Fibroblast of peridontal ligament (primary cell): ENCODE data around the gene MAN2B2.
A peak's percentile ranks its signal among the peaks of the same experiment; 100 is the strongest.

Source experiments
- DNase-seq: peaks from one replicate; pipeline ENCODE4 v3.0.0-alpha.2; 2010; ENCODE audit errors: extremely low read depth

The MAN2B2 gene

GRCh38 chr4:6567218-6567617 lies 7.8 kb upstream of the MAN2B2 start:
- no peak for DNase-seq

DNA sequence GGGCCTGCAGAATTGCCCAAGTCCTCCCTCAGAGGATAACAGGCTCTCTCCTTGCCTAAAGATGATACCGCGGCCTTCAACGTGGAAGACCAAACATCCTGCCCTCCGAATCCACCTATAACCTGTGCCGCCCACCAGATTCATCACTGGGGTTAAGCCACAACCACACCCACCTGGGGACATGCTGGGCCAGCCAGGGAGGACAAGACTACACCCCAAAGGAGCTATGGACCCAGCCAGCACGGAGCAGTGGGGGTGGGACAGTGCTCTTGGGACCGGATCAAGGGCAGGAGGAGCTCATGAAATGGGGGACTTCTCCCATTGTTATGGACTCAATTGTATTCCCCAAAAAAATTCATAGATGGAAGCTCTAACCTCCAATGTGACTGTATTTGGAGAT lies 6.8 kb upstream of the MAN2B2 start:
- DNase-seq: no peak

- peak; percentile 38 for DNase-seq
Measured at GRCh38 chr4:6568689-6569332, 6.2 kb upstream of the MAN2B2 start.

DNA sequence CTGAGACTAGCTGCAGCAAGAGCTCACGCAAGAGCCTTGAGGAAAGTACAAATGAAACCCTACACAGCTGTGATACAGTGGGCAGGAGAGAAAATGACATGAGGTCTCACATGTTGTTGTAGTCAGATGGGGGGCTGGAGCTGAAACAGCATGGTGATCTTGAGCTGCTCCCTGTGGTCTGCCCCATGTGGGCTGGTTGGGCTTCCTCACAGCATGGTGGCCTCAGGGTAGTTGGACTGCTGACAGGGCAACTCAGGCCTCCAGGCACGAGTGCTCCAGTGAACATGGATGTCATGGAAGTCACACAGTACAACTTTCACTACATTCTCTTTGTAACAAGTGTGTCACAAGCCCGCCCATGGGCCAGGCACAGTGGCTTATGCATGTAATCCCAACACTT lies 3.4 kb upstream of the MAN2B2 start:
- DNase-seq: no peak

GRCh38 chr4:6573551-6573950 lies 1.4 kb upstream of the MAN2B2 start:
- DNase-seq: no peak

GRCh38 chr4:6573986-6574746 lies 823 bp upstream of the MAN2B2 start:
- DNase-seq: no peak

DNA sequence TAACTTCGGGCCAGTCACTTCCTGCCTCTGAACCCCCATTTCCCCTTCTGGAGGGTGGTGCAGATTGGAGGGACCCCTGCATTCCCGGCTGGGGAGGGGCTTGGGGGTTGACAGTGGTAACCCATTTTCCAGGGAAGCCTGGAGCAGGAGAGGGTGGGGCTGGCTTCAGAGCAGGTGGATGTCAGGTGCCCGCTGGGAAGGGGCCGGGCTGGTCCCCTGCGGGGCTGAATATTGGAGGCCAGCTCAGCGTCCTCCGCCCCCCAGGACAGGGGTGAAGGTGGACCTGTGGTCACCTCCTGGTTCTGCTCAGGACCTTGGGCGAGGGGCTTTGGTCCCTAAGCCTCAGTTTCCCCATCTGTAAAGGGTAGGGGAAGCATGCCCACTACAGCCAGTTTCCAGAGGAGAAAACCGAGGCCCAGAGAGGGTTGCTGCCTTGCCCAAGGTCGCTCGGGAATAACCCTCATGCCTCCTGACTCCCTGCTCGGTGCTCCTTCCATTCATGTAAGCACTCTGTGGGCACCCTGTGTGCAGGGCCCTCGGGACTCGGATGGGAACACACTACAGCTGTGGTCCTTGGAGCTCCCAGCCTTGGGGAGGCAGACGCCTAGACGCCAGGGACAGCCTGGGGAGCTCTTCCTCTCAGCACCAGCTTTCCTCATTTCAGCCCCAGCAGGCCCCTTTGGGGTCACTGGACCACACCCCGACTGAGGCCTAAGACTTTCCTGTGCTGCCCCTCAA lies 683 bp downstream of the MAN2B2 start:
- DNase-seq: no peak

GRCh38 chr4:6576512-6576911 lies 1.5 kb downstream of the MAN2B2 start:
- DNase-seq: no peak

GRCh38 chr4:6576932-6577331 lies 1.9 kb downstream of the MAN2B2 start:
- DNase-seq: no peak

DNA sequence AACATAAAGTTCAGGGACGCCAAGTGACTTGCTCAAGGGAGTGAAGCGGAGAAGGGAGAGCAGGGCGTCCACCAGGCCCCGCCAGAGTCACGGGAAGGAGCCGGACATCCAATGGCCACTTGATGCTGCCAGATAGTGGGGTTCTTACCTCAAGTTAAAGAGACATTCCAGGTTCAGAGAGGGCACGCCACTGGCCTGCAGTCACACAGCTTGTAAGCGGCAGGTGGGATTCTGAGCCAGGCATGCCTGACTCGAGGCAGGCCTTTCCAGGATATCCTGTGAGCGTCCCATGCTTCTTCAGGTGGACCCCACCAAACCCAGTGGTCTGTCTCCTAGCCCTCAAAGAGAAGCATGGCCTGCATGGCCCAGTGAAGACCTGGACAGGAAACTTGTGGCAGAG lies 2.4 kb downstream of the MAN2B2 start:
- no peak for DNase-seq

- DNase-seq: no peak
Measured at GRCh38 chr4:6578221-6578620, 3.2 kb downstream of the MAN2B2 start.

DNA sequence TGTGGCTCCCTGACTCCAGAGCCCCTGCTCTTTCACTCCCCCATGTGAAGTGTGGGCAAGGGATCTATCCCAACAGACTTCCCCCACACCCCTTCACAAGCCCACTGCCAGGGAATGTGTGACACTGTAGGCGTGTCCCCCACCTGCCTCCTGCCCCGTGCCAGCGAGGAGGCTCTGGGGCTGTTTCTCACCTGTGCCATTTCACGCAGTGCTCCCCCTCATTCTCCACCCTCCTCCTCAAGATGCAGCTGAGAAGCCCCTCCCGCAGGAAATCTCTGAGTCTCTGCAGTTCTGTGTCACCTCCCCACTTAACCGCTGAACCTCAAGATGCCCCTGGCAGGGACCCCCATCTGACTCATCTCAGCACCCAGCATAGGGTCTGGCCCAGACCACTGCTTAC lies 5.4 kb downstream of the MAN2B2 start:
- no peak for DNase-seq

DNA sequence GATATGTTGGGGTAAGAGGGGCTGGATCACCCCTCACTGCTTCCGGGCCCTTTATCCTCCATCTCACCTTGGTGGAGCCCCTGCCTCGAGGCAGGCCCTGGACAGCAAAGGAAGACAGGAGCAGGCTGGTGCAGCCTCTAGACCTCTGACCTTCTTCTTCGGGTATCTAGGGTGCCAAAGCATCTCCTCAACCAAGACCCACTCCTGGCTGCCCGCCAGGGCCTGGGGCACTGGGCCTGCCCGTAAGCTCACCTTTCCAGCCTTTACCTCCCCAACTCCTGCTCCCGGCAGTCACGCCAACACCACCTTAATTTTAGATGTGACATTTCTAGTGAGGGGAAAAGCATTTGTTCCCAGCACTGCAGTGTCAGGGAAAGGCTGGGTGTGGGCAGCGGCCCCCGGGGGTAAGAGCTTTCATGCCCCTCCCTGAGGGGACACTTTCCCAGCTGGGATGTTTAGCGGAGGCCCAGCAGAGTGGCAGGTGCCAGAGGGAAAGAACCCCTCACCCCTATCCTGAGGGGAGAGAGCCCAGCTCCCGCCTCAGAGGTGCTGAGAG lies 6.7 kb downstream of the MAN2B2 start:
- no peak for DNase-seq

DNA sequence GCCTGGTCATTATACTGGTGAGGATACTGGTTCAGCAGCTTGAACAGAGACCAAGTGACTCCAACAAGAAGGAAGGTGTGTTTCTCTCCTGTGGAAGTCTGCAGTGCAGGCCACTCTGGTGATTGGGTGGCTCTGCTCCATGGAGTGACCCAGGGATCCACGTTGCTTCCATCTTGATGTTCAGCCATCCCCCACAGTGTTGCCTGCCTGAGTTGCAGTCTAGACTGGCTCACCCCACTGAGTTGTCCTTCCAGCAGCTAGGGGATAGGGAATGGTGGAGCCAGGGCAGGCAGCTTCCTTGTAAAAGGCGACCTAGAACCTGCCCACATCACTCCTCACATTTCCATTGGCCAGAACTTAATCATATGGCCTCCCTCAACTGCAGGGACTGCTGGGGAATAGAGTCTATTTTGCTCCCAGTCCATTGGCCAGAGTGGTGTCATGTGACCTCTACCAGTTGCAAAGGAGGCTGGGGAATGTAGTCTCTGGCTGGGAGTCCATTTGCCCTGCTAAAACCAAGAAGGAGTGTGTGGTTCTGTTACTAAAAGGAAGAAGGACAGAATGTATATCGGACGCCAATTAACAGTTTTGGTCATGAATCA lies 8.0 kb downstream of the MAN2B2 start:
- peak; percentile 9 for DNase-seq

DNA sequence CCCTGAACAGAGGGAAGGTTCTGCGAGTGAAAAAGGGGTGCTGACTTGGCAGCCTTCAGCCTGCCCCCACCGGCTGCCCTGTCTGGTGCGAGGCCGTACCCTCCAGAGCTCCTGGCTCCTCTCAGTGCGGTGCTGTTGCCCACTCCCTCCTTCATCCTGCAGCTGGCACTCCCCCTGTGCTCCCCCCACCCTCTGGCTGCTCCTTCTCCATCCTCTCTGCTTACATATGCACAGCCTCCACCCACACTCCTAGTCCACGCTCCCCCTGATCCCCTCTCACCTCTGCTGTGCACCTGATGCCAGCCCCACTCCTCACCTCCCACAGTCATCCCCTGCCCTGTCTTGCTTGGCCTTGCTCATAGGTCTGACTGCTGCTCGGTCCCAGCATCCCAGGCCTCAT lies 9.9 kb downstream of the MAN2B2 start:
- DNase-seq: no peak

- DNase-seq: no peak
Measured at GRCh38 chr4:6586715-6587325, 11.8 kb downstream of the MAN2B2 start.

DNA sequence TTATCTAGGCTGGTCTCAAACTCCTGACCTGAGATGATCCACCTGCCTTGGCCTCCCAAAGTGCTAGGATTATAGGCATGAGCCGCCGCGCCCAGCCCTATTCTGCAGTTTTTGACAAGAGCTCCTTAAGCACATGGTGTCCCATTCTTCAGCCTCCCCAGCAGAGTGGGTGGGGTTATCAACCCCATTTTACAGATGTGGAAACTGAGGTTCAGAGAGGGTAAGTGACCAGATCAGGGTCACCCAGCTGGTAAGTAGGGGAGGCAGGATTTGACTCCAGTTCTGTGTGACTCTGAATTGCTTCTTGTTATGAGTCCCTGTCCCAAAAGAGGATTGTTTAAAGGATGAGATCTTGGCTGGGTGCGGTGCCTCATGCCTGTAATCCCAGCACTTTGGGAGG lies 14.5 kb downstream of the MAN2B2 start:
- no peak for DNase-seq

DNA sequence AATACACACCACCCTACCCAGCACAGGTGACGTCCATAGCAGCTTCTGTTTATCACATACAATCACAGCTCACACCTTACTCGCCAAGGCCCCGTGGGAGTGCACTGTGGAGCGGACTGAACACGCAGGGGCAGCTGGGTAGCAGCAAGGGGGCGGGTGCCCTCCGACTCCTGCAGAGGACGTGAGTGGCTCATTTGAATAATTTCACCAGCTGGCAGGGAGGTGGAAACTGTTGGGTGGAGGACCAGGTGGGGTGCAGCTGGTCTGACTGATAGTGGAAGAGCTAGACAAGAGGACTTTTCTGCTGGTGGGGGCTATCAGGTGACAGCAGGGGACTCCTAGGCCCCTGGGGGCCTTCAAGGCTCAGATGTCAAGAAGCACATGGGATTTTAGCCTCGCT lies 16.3 kb downstream of the MAN2B2 start:
- DNase-seq: no peak

- no peak for DNase-seq
Measured at GRCh38 chr4:6591781-6592180, 16.8 kb downstream of the MAN2B2 start.

GRCh38 chr4:6592804-6593563 lies 18.0 kb downstream of the MAN2B2 start:
- DNase-seq: no peak

GRCh38 chr4:6594341-6594740 lies 19.4 kb downstream of the MAN2B2 start:
- no peak for DNase-seq
